PC-3 (cell line): ENCODE data around the gene GIPC3.

ENCODE experiments used
- CTCF ChIP-seq: fragments of 300-600 bp; sonication (generic); conservative IDR thresholded peaks from 2 replicates; pipeline ENCODE4 v1.5.1; 2017; ENCODE audit warnings: antibody characterized with exemption, low read depth, mild to moderate bottlenecking, low read length
- EZH2 ChIP-seq: fragments of 300-600 bp; sonication (generic); IDR thresholded peaks from one replicate; pipeline ENCODE4 v1.6.1; 2017; ENCODE audit warnings: antibody characterized with exemption, mild to moderate bottlenecking, low read length; ENCODE audit not compliant: unreplicated experiment
- EZH2phosphoT487 ChIP-seq: fragments of 300-600 bp; sonication (generic); IDR thresholded peaks from 2 replicates; pipeline ENCODE4 v1.6.1; 2018; ENCODE audit warnings: mild to moderate bottlenecking, antibody characterized with exemption, low read length, borderline replicate concordance

GRCh38 chr19:3641515-3642269, 56.4 kb downstream of the GIPC3 start:
- TF ChIP-seq CTCF (no peak), EZH2phosphoT487 (no peak), EZH2 (no peak)
